GM19240 (cell line): ENCODE measurements around the gene NDOR1.

Experiments used
- DNase-seq: peaks from one replicate; pipeline ENCODE4 v3.0.0; 2011; ENCODE audit warnings: low spot score; ENCODE audit not compliant: insufficient read length

NDOR1 gene

DNA sequence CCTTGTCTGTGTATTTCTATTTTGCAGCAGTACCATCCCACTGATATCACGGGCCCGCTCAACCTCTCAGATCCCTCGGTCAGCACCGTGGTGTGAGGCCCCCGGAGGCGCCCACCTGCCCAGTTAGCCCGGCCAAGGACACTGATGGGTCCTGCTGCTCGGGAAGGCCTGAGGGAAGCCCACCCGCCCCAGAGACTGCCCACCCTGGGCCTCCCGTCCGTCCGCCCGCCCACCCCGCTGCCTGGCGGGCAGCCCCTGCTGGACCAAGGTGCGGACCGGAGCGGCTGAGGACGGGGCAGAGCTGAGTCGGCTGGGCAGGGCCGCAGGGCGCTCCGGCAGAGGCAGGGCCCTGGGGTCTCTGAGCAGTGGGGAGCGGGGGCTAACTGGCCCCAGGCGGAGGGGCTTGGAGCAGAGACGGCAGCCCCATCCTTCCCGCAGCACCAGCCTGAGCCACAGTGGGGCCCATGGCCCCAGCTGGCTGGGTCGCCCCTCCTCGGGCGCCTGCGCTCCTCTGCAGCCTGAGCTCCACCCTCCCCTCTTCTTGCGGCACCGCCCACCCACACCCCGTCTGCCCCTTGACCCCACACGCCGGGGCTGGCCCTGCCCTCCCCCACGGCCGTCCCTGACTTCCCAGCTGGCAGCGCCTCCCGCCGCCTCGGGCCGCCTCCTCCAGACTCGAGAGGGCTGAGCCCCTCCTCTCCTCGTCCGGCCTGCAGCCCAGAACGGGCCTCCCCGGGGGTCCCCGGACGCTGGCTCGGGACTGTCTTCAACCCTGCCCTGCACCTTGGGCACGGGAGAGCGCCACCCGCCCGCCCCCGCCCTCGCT lies 37.5 kb upstream of the NDOR1 start:
- DNase-seq, result no peak

DNA sequence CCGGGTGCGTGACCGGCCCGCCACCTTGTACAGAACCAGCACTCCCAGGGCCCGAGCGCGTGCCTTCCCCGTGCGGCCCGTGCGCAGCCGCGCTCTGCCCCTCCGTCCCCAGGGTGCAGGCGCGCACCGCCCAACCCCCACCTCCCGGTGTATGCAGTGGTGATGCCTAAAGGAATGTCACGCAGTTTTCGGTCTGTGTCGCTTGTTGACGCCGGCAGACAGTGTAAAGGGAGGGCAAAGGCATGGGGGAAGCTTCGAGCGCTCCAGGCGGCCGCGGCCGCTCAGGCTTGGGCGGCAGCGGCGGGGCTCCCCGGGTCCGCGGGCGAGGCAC lies 37.0 kb upstream of the NDOR1 start:
- no peak for DNase-seq

DNA sequence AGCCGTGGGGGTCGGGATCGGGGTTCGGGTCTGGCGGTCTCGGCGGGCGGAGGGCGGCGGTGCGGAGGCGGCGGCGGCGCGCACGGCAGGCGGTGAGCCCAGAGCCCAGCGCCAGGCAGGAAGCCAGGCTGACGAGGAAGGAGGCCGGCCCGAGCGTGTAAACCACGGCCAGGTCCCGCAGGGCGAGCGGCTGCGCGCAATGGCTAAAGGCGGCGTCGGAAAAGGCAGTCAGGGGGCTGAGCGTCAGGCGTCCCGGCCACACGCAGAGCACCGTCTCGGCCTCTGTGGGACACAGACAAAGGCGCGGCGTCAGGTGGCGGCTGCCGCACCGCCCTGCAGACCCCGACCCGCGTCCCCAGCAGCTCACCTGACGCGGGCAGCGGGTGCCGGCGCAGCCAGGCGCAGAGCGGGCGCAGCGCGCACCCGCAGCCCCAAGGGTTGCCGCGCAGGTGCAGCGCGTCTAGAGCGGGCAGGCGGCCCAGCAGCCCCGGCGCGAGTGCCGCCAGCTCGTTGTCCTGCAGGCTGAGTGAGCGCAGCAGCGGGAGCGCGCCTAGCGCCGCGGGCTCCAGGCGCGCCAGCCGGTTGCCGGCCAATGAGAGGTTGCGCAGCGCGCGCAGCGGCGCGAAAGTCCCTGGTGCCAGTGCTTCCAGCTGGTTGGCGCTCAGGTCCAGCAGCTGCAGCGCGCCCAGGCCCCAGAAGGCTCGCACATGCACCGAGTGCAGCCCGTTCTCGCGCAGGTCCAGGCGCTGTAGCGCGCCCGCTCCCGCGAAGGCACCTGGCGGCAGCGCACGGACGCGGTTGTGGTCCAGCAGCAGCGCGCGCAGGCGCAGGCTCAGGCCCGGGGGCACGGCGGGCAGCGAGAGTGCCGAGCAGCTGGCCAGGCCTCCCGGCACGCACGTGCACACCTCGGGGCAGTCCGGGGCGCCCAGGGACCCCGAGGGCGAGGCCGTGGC lies 36.3 kb upstream of the NDOR1 start:
- DNase-seq, result no peak

DNA sequence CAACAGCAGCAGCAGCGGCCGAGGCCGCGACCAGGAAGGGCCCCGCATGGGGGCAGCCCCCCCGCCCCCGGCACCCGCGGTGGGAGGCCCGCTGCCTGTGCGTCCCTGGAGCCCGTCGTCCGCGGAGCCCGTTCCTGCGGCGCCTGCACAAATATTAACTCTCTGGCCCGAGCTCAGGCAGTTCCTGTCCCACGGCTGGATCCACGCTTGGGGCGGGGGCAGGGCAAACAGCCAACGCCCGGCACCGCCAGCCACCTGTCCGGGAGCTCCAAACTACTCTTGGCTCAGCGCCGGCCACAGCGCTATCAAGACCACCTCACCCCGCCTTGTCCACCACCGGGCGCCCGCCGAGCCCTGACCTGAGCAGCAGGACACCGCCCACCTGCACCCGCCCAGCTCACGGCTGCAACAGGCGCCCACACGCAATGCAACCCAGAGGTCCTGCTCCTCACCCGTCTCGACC lies 35.6 kb upstream of the NDOR1 start, which contains the start of gene LRRC26:
TSS of gene LRRC26 (minus strand) at position 156 of the 463 bp plus-strand sequence. CDS start at position 48, 108 bp downstream.
- DNase-seq, result no peak

DNA sequence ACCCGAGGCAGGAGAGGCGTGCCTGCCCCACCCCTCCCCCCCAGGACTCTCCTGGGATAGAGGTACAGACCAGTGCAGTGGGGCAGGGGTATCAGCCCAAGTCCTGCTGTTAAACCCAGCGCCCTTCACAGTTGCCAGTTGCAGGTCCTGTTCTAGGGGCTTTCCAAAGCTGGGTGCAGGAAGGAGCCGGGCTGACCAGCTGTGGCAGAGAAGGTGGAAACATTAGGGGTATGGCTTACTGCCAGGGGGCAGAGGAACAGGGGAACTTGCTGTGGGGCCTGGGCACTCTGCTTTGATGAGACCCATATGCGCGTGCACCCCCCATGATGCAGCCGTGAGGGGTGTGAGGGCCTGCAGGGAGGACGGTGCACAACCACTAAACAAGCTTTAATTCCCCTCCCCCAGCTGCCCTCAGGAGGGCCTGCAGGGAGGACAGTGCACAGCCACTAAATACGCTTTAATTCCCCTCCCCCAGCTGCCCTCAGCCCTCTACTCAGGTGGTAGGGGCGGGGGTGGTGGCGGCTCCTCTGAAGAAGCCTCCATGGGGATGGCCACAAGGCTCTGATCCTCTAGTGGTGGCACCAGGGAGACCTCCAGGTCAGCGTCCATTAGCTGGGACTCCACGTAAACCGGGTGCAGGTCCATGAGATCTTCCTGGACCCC lies 34.9 kb upstream of the NDOR1 start:
- no peak for DNase-seq

DNA sequence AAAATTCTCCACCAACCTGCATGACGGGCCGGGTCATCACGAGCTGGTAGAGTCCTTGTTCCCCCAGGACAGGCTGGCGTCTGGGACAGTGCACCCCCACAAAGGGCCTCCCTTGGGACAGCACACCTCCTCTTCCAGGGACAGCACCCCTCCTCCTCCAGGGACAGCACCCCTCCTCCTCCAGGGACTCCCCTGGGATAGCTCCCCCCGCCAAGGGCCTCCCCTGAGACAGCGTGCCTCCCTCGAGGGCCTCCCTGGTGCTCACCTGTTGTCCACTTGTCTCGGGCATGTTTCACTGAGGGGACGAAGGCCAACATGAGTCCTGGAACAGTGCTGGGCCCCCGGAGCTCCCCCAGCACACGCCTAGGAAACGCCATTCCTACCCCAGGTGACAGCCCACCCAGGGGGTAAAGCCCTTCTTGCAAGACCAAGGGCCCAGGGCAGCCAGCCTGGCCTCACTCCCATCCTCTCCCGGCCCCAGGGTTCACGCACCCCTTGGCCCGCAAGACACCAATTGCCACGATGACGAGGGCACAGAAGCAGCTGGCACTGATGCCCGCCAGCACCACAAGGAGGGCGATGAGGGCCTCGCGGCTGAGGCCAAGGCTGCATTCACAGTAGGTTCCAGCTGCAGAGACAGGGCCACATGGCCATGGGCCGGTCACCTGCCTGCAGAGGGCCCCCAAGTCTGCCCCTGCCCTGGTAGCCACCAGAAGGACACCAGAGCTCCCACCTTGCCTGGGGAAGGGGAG lies 34.2 kb upstream of the NDOR1 start:
- DNase-seq, result no peak

DNA sequence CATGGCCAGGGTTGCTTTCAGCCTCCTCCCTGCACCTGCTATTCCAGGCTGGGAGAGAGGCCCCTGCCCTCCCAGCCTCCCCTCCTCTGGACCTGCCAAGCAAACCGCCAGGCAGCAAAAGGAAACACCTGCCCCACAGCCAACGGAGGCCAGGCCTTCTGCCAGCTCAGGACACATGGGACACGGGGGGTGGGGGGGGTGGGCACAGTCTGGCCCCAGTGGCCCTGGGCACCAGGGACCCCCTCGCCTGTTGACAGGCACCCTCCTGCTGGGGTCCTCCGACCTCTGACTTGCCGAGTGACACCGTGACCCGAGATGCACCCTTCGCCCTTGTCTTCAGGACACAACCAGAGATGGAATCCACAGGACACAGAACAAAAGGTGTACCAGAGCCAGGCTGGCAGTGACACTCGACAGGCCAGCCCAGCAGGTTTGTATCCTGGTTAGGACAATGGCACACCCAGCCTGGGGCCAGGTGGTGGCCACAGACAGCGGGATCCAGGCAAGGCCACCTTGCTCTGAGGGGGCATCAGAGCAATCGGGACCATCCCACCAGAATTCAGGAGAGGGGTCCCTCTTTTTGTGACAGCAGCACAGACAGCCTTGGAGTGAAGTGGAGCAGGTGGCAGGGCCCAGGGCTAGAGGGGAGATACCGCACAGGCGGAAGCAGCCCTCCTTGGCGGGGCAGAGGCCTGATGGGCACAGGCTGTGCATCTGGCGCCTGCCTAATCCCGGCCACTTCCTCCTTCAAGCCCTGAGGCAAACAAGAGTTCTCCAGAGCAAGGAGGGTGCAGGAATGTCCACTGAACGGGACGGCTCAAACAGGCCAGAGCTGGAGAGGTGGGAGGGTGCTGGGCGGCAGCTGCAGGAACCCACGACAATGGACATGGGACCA lies 32.4 kb upstream of the NDOR1 start:
- no peak for DNase-seq

DNA sequence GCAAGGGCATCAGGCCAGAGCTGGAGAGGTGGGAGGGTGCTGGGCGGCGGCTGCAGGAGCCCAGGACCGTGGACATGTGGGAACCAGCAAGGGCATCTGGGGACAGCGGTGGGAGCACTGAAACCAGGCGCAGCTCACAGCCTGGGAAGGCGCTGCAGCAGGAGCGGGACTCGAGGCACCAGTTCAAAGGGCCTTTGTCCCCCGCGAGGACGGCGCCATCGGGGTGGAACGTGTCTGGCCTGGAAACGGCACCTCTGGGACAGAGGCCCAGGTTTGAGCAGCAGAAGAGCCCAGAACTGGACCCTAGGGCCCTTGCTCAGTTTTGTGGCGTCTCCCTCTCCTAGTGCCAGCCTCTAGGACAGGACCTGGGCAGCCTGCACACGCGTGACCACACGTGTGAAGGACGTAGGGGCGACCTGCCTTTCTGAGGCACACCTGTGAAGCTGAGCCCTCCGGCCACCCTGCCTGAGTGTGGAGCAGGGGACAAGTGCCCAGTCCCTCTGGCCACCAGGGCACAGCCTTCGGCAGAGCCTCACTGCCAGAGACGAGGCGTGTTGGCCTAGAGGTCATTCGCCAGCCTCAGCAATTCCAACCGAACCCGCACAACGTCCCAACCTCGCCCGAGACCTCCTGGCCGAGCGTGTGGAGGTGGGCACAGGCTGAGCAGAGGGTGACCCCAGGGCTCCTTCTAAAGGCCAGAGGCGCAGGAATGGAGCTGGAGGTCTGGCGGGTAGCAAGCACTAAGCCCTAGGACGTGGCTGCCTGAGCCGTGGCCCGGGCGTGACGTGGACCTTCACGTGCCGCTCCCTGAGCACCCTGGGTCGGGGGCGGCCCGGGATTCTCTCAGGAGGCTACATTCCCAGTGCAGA lies 31.5 kb upstream of the NDOR1 start:
- DNase-seq, result no peak

DNA sequence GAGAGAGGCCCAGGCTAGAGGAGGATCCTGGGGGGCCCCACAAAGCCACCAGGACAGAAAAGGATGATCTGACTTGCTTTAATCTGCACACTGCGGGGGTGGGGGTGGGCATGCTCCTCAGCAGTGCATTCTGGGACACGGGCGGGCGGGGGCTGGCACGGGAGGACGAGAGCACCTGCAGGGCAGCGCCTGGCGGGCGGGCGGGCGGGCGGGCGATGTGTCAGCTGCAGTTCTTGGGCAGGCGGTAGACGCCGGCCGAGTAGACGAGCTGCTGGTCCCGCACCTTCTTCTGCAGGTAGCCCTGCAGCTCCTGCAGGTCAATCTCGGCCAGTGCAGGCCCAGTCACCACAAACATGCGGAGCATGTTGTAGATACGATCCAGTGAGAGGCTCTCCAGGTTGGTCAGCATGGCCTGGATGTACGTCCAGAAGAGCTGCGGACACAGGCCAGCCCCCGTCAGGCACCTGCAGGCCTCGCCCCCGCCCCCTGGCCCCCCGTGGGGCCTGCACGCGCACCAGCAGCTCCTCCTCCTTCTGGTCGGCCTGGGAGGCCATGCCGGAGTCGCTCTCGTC lies 30.7 kb upstream of the NDOR1 start:
- no peak for DNase-seq

DNA sequence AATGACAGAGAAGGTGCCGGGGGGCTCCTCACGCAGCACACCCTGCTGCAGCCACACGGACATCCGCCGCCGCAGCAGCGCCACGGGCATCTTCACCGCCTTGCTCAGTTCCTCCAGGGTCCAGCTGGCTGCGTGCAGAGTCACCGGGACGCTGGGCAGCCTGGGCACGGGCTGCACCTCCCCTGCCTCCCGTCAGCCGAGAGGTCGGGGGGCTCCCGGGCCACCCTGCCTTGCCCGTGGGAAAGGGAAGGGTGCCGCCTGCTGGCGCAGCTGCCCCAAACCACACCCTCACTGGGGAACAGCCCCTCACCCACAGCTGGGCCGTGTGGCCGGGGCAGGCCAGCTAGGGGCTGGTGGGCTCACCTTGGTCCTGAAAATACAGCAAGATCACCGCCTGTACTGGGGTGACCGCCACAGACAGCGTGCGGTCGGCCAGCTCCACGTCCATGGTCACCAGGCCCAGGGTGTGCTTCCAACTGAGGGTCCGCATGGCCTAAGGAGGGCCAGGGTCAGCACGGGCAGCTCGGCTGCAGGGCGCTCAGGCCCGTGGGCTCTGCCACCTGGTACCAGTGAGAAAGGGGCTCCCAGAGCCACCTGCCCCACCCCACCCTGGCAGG lies 30.0 kb upstream of the NDOR1 start:
- DNase-seq, result no peak

DNA sequence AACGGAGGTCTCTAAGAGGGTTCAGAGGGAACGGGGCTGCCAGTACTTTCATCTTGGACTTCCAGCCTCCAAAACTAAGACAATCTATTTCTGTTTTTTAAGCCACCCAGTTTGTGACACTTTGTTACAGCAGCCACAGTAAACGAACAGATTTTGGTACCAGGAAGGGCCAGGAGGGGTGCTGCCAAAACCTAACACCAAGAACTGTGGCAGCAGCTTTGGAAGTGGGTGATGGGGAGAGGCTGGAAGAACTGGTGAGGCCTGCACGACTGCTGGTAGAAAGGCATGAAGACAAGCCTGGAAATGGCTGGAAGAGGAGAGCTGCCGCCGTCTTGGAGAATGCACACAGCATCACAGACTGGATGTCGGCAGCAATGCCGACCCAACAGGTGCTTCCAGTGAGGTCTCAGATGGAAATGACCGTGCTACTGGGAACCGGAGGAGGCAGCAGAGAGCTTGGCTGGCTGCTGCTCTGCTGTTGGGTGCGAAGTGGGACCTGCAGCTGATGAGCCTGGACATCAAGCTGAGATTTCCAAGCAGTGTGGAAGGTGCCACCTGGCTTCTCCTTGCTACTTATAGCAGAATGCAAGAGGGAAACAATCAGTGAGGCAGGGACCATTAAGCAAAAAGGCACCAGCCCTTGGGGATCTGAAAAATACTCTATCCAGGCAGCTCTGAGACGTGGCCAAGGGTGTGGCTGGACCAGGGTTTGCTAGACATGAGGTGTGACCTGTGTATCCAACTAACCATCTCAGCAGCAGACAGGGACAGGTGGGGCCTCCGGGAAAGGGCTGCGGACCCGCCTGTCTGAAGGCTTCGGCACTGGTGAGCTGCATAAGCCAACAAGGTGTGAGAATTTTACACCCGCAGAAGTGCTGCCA lies 29.0 kb upstream of the NDOR1 start:
- peak; percentile 87 for DNase-seq

DNA sequence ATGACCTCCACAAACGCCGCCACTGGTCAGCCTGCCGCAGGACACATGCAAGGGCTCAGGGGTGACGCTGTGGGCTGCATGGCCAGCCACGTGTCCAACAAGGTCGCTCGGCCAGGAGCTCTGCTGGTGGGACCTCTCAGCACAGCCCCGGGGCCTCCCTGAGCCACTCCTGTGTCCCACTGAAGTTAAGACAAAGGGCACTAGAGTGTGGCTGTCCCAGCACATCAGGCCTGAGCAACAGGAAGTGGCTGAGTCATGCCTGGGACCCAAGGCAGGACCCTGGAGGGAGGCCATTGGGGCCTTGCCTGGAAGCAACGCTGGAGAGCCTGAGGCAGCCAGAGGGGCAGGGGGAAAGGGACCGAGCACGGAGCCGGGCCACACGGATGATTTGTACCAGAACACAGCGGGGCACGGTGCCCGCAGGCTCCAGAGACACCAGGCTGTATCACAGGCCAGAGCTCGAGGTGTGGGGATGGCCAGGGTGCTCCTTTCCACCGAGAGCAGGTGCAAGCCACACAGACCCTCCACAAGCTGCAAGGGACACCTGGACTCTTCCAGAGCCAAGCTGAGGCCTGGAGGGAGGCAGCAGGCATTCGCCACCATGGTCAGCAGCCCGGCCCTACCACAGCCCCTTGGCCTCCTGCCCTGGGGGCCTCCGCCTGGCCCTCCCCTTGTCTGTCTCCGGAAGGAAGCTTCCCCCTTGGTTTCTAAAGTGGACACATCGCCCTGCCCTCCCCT lies 27.1 kb upstream of the NDOR1 start:
- DNase-seq, result no peak

DNA sequence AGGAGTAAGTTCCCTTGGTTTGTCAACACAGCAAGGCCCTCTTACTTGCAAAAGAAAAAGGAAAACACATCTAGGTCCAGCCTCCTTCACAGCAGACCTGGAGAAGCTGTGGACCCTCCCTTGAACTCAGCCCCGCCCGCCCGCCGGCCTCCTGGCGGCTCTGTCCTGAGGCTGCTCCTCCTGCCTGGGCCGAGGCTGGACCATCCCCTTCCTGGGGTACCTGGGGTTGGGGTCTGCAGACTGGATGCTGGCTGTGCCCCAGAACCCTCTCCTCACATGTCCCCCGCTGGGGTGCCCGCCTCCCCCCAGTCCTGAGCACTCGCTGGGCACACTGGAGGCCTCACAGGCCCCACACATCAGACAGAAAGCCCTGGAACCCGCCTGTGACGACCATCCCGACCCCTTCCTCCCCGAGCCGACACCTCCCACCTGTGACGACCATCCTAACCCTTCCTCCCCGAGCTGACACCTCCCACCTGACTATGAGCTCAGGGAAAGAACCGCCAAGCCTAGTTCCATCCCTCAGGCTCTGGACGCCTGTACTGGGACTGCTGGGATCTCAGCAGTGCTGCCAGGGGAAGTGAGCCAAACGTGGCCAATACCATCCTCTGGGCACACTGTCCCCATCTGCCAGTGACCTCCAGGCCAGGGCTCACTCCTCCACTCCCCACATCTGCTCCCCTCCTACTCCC lies 26.4 kb upstream of the NDOR1 start:
- no peak for DNase-seq

DNA sequence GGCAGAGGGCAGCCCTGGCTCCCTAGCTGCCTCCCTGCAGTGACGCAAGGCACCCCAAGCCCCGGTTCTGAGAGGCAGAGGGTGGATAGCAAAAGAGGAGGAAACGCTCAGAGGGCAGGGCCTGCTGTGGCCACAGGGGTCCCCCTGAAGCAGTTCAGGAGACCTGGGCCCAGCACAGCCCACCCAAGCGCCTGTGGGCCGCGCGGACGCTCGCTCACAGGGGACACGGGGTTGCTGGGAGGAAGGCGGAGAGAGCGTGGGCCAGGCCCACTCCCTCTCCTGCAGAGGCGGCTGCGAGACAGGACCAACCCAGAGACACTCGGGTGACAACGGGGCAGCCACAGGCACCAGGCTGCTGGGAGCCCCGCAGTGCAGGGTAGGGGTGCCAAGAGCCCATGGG lies 25.7 kb upstream of the NDOR1 start:
- DNase-seq, result no peak

DNA sequence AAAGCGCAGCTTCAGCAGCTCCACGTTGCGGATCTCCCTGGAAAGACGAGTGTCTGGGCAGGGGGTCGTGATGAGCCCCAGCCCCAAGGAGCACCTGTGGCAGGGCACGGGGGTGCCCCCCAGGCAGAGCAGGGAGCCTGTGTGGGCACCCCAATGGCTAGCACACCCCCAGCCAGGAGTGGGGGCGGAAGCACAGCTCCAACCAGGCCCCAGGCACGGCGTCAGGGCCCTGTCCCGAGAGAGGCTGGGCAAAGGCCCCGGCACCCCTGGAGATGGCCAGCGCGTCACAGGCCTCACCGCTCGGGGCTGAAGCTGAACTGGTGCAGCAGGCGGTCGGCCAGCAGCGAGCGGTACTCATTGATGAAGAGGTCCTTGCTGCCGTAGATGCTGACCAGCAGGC lies 25.0 kb upstream of the NDOR1 start:
- no peak for DNase-seq

DNA sequence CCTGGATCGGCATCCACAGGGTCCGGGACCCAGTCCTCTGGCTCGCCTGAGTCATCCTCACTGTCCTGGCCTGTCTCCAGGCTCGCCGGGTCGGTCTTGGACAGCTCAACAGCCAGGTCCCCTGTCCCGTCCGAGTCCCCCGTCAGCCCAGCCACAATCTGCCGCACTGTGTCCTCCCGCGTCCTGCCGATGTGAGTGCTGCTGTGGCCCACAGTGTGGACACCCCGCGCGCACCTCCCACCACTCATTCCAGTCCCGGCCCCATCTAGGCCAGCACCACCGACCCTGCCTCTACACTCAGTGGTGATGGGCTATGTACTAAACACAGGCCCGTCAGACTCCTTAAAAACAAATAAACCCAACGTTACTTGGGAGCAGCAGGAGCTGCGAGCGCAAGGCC lies 23.8 kb upstream of the NDOR1 start:
- no peak for DNase-seq
